Stimulated activated CD8-positive, alpha-beta memory T cell treated with anti-CD3 and anti-CD28 coated beads, Interleukin-15, amount 100 ng/mL, for 4 hours (primary cell): ENCODE results near the gene TIAM2.

Experiments
- DNase-seq, 2 donors: peaks; one replicate each; pipeline ENCODE4 v3.0.0-alpha.2; 2020; ENCODE audit warnings: low read depth in 2 of 2

The TIAM2 gene

DNA sequence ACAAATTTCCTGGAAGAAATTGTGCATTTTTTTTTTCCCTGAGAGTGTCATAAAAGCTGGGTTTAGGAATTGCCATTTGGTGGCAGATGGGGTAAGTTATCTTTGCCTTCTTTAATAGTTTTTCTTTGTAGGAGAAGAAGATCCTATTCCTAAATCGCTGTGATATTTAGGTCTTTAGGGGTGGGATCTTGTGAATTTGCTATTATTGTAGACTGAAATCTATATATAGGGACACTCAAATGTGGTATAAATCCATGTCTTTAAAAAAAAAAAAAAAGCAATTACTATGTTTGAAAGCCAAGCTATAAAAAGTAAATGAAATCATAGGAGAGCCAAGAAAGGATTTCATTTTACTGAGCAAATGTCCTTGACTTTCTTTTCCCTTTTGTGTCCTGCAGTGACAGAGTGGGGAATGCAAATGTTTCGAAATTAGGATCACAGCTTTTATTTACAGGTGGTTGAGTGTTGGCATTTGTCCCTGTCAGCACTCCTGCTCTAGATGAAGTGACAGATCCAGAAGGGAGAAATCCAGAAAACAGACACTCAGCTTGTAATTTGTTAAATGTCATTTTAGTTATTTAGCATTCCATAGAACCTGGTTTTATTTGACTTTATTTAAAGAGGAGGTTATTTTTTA is 29.4 kb downstream of the TIAM2 start:
- DNase-seq = no peak

DNA sequence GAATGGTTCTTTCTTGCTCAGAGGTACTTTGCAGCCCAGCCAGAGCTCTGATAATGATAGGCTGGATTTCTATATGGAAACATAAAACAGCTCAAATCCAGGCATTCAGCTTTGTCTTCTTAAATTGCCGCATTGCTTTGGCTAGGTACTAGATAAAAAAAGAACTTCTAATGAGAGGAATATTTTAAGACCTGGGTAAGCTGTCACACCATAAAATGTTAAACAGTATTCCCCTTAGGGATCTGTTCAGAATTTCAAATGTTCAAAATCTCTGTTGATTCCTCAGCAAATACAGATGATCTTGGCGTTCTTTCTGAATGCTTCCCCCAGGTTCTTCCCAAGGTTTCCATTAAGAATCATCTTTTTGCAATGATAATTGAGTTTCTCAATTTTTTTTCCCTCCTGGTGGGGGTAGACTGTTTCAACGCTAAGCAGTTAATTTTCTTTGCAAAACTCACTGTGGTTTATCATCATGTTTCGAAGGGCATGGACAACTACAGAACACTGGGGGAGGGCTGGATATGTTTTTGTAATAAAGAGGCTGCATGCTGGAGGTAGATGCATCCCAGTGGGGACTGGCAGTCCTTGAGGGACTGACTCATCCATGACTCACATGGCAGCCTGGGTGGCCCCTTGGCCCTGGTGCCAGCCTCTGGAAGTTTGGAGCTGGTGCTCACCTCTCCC is 31.0 kb downstream of the TIAM2 start:
- no peak for DNase-seq

DNA sequence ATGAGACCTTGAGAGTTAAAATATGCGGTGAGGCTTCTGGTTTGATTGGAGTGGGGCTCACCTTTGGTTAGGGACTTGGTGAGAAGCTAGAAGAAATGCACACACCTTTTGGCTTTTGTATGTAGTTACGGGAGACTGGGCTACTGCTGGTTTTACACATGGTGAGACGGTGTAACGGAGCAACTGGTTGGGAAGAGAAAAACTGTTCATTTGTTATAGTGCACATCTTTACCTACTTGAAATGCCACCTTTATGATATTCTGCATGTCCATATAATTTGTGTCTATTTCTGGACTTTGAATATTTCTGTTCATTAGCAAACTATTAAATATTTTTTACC is 31.6 kb downstream of the TIAM2 start:
- no peak for DNase-seq

GRCh38 chr6:155030148-155030720 is 35.1 kb downstream of the TIAM2 start:
- no peak for DNase-seq

- no peak for DNase-seq
These were observed 36.0 kb downstream of the TIAM2 start for GRCh38 chr6:155031091-155031490.

DNA sequence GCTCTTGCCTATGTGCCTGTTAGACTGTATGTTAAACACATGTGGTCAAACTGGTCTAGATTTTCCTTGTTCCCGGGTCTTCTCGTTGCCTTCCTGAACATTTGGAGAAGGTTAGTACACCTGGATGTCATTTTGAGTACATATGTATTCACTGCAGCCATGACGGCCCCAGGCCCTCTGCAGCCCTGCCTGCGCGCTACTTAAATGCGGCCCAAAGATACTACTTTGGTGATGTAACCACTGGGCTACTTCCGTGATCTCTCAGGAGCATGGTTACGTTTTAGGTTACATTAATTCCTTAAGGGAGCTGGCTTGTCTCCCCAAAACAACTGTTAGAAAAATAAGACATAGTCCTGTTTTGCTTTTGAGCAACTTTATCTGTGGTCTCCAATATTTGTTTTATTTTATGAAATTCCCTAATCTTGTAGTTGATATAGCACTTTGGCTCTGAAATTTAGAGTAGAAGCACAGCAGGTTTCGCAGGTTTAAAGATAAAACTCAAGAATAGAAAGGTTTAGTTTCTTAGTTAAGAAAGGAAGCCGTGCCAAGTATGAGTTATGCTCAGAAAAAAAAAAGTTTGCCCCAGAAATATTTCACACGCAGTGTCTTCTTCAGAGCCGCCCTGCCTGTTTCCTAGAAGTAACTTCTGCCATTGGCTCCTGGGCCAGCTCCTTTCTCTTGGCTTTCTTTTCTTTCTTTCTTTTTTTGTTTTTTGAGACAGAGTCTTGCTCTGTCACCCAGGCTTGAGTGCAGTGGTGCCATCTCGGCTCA is 38.1 kb downstream of the TIAM2 start:
- no peak for DNase-seq

- no peak for DNase-seq
These were observed 41.8 kb downstream of the TIAM2 start for GRCh38 chr6:155036907-155037306.

- no peak for DNase-seq
These were observed 43.0 kb downstream of the TIAM2 start for GRCh38 chr6:155038104-155038503.

DNA sequence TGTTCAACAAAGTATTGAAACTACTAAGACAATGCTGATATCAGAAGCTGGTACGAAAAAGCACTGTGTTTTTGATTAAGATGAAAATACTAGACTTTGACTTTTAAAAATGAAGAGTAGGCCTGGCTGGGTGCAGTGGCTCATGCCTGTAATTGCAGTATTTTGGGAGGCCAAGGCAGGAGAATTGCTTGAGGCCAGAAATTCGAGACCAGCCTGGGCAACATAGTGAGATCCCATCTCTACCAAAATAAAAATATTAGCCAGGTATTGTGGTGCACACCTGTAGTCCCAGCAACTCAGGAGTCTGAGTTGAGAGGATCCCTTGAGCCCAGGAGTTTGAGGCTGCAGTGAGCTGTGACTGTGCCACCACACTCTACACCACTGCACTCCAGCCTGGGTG is 43.4 kb downstream of the TIAM2 start:
- no peak for DNase-seq

GRCh38 chr6:155039618-155040017 is 44.5 kb downstream of the TIAM2 start:
- DNase-seq = no peak

DNA sequence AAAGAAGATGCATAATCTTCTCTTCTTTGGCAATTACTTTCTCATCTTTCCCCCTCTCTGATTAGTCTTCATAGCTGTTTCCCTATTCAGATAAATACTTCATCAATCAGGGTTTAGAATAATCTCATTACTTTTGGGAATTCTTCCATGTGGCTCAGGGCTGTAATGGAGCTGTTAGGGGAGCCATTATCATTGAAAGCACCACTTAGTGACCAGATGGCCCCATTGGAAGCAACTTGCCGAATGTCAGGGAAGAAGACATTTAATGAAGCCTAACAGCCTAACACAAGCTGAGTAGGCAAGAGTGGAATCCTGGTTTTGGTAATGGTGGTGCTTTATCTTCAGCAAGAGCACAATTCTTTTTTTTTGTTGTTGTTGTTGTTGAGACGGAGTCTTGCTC is 45.0 kb downstream of the TIAM2 start:
- no peak for DNase-seq

- no peak for DNase-seq
These were observed 46.0 kb downstream of the TIAM2 start for GRCh38 chr6:155040901-155041650.

DNA sequence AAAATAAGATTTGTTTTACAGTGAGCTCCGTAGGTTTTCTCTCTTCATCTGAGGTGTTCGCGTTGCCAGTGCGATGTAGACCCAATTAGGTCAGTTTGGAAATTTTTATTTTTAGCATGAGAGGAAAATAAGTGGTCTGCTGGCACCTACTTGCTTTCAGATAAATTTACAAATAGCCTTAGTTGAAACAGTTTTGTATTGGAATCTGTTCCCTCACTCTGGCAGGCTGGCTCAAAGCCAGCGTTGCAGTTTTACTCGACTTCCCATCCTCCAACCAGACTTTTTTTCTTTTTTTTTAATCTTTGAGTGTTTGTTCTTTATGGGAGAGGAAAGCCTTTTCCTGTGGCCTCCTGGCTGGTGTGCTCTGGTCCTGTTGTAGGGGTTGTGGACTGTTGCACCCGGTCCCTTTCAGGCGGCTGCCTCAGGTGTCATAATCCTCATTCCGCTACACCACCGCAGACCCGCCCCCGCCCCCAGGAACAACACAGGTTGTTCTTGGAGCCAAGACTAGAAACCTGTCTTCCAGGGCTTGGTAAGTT is 46.7 kb downstream of the TIAM2 start:
- DNase-seq = no peak

DNA sequence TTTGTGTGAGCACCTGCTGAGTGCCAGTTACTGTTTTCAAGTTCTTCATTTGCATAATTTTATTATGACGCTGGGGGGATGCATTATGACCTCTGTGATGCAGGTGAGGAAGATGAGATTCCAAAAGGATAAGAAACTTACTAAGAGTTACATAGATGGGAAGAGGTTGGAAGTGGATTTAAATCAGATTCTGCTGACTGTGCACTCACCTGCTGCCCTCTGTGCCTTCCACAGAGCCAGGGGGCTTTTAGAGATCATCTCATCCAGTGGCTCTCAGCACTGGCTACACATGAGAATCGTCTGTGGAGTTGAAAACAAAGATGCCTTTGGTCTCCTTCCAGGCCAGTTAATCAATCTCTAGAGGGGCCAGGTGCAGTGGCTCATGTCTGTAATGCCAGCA is 47.9 kb downstream of the TIAM2 start:
- no peak for DNase-seq

DNA sequence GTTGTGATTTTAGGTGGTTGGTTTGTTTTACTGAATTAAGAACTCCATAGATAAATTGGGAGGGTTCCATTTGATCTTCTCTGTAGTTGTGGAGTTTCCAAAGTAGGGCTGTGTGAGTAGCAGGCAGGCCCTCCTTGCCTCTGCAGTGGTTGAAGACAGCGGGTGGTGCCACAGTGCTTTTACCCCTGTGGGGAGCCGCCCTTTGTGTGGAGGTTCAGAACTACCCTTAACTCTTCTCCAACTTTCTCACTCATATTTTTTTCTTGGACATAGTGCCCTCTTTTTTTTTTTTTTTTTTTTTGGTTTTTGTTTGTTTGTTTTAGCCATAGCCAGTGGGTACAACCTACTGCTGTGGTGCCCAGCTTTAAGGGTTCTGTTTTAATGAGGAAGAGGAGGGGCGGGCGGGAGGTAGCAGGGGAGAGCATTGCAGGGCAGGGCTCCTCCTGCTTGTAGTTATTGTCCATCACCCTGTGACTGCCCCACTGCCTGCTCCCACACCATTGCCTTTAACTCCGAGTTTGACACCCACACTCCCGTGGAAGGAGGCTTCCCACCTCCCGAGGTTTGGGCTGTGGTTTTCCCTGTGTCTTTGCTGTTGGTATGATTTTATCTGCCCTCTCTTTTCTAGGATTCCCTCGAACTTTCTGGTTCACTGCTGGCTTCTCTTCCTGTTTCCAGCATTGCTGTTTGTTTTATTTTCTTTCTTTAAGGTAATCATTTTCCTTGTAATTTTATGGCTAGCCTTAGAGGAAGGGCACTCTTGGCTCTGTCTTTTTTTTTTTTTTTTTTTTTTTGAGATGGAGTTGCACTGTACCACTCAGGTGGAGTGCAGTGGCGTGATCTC is 50.7 kb downstream of the TIAM2 start:
- DNase-seq = no peak

DNA sequence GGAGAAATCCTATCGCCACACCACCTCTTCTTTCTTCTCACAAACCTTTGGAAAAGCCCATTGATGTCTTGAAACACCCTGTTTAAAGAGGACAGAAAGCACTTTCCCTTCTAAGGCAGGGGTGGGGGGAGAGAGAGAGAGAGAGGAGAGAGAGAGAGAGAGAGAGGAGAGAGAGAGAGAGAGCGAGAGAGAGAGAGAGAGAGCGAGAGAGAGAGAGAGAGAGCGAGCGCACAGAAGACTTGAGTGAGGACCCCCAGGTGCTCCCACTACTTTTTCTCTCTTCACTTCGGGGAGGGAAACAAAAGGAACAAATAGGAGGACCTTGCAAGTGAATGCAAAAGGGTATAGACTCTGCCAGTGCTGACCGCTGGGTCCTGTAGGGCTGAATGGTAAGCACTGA is 52.4 kb downstream of the TIAM2 start:
- no peak for DNase-seq

DNA sequence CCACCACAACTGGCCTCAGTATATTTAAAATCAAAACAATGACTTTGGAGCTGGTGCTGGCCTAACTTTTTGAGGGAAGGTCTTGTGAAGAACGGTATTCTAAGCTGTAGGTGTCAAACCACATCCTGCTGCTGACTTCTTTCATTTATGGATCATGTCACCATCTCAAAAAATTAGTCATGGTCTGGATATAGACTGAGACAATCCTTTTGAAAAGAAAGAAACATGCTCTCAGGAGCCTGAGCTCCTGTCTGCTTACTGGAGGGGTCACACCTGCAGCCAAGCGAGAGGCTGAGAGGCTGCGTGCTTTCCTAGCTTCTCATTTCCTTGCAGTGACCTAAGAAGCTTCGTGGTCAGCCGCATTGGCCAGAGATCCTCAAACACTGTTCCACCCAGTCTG is 55.2 kb downstream of the TIAM2 start:
- DNase-seq = peak in 1 of 2 donors; percentile 3

DNA sequence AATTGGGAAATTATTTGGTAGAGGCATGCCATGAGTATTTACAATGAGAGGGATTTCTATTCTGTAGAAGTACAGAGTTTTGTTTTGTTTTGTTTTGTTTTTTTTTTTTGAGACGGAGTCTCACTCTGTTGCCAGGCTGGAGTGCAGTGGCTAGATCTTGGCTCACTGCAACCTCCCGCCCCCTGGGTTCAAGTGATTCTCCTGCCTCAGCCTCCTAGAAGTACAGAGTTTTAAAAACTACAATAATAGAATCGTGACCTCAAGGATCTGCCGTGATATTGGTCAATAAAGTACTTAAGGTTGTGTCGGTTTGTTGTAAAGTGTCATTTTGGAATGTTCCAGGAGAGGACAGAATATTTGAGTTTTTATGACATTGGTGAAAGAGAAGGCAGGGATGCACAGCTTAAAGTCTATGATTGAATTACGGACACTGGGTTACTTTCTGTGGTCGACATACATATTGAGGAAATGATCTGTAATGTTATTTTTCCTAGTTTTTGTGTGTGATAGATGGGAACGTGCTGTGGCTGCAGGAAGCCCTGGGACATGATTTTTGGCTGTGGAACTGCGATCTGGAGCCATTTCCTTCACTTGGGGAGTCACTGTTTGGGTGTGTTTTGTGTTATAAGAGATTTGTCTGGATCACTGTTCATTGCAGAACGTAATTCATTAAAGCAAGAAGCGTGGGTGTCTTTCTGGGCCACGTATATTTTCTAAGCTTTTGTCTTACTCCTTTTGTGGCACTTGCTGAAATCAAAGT is 59.6 kb downstream of the TIAM2 start:
- no peak for DNase-seq

GRCh38 chr6:155055729-155056128 is 60.6 kb downstream of the TIAM2 start:
- DNase-seq = no peak

DNA sequence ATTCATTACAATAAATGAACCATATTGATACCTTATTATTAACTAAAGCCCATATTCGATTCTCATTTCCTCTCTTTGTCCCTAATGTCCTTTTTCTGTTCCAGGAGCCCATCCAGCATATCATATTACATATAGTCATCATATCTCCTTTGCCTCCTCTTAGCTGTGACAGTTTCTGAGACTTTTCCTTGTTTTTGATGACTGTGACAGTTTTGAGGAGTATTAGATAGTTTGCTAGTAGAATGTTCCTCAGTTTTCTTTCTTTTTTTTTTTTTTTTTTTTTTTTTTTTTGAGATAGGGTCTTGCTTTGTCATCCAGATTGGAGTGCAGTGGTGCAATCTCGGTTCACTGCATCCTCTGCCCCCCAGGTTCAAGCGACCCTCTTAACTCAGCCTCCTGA is 61.6 kb downstream of the TIAM2 start:
- no peak for DNase-seq
